GM12878 (cell line): Measurements from ENCODE around the gene NEB. TPM values are rescaled to one million over a fixed set of nuclear protein-coding genes. Genes with fewer than 3 reads are reported as not detected.
"Not testable (repeated sequence)": the region's sequence is repeated elsewhere in the genome, so short reads cannot be mapped to it uniquely, and the experiment has no call there.

Experiments
- ATAC-seq: fragments of 200-7000 bp; cut with Tn5 transposase; 3 replicates; pipeline ENCODE4 v1.9.1; 2020; ENCODE audit warnings: mild to moderate bottlenecking, moderate library complexity
- BruUV-seq: library from RNA; stranded (reverse); fragments of 400-500 nt; replicated peaks from 2 replicates; lab custom pipeline; 2021; lab: Mats Ljungman, UMichigan
- CTCF ChIA-PET: fragments of 300-600 bp; sonication (Branson Sonifier 250); formaldehyde crosslinking; extraction: SDS; loops from one replicate; lab custom pipeline; 2021; ENCODE audit warnings: inconsistent platforms; lab: Yijun Ruan, JAX
- POLR2A ChIA-PET: fragments of 350-600 bp; formaldehyde crosslinking; extraction: SDS; loops from one replicate; lab custom pipeline; 2021; ENCODE audit warnings: inconsistent platforms; lab: Charles Lee
- RAD21 ChIA-PET: fragments of 300-600 bp; sonication (Branson Sonifier 250); formaldehyde crosslinking; loops from one replicate; lab custom pipeline; 2023; ENCODE audit warnings: antibody characterized with exemption; ENCODE audit not compliant: unreplicated experiment; lab: Charles Lee
- SMC1A ChIA-PET: fragments of 300-600 bp; sonication (Branson Sonifier 250); formaldehyde crosslinking; loops from one replicate; lab custom pipeline; 2023; ENCODE audit not compliant: unreplicated experiment, uncharacterized antibody; lab: Charles Lee
- DNase-seq: peaks from one replicate; pipeline ENCODE4 v3.0.0-alpha.2; 2011; ENCODE audit warnings: low read depth, low spot score
- FAIRE-seq: peaks from 3 replicates; lab custom pipeline; 2011; peaks lifted over from hg19 to GRCh38; lab: Jason Lieb, UNC
- H2AFZ ChIP-seq: 2 replicates; pipeline ENCODE4 v1.6.0; 2011; ENCODE audit warnings: low read depth, low read length, control low read depth; ENCODE audit not compliant: control insufficient read depth
- H3K27ac ChIP-seq: 2 replicates; pipeline ENCODE4 v1.5.1; 2011; ENCODE audit warnings: control low read depth; ENCODE audit not compliant: control insufficient read depth, insufficient read depth
- H3K27me3 ChIP-seq, 2 experiments: replicated peaks in 1 of 2; 2 replicates each; pipeline versions ENCODE4 v1.6.0 to v1.6.1; 2011; ENCODE audit warnings: low read length in 1 of 2; ENCODE audit not compliant: control insufficient read depth in 2 of 2, insufficient read depth in 2 of 2
- H3K36me3 ChIP-seq, 2 experiments: 2 replicates each; pipeline ENCODE4 v1.5.1; 2011; ENCODE audit warnings: low read length in 1 of 2; ENCODE audit not compliant: control insufficient read depth in 2 of 2, insufficient read depth in 2 of 2
- H3K4me1 ChIP-seq: 2 replicates; pipeline ENCODE4 v1.6.1; 2011; ENCODE audit warnings: mild to moderate bottlenecking, low read length, moderate library complexity, mixed read lengths; ENCODE audit not compliant: control insufficient read depth, insufficient read depth
- H3K4me2 ChIP-seq: 2 replicates; pipeline ENCODE4 v1.6.0; 2011; ENCODE audit warnings: control low read depth; ENCODE audit not compliant: control insufficient read depth, insufficient read depth
- H3K4me3 ChIP-seq: fragments of 200-600 bp; sonication (generic); 2 replicates; pipeline ENCODE4 v1.5.1; 2016
- H3K79me2 ChIP-seq: 2 replicates; pipeline ENCODE4 v1.6.0; 2011; ENCODE audit warnings: low read length; ENCODE audit not compliant: control insufficient read depth, insufficient read depth
- H3K9ac ChIP-seq: 2 replicates; pipeline ENCODE4 v1.8.0; 2011; ENCODE audit warnings: low read length, control low read depth, mixed read lengths; ENCODE audit not compliant: control insufficient read depth, insufficient read depth
- H3K9me3 ChIP-seq: replicated peaks from 3 replicates; pipeline ENCODE4 v1.5.1; 2011; ENCODE audit warnings: mild to moderate bottlenecking, low read length; ENCODE audit not compliant: control insufficient read depth, insufficient read depth
- H4K20me1 ChIP-seq: 2 replicates; pipeline ENCODE4 v1.6.0; 2011; ENCODE audit not compliant: control insufficient read depth, insufficient read depth
- POLR2AphosphoS2 ChIP-seq: IDR thresholded peaks from 2 replicates; pipeline ENCODE4 v1.6.1; 2011; ENCODE audit warnings: low read depth, mild to moderate bottlenecking, low read length, improper control_type of control experiment, moderate library complexity
- WGBS: methylation state at CpG from one replicate; pipeline ENCODE4 v1.1.6; 2016; ENCODE audit warnings: low lambda C conversion rate; ENCODE audit not compliant: insufficient replicate concordance, insufficient coverage; ENCODE audit errors: missing lambda C conversion rate; 5-methylcytosine and 5-hydroxymethylcytosine counted together
- in situ Hi-C: fragments of 300-500 bp; cut with MboI; formaldehyde crosslinking; loops from 9 replicates; pipeline ENCODE4 v1.14.3; 2018; ENCODE audit warnings: mixed read lengths
- intact Hi-C: fragments of 100-400 bp; cut with micrococcal nuclease; formaldehyde crosslinking; loops from one replicate; pipeline ENCODE4 v1.14.2; 2022; ENCODE audit not compliant: unreplicated experiment
- polyA plus RNA-seq, 11 experiments: library from polyadenylated mRNA; depleted of rRNA in 4 of 11; unstranded in 6 of 11; stranded (reverse) in 5 of 11; fragments of >200 nt; fragmentation: Nextera tagmentation in 4 of 11; fragmentation: Illumina TruSeq in 1 of 11; extraction: Ambion mirVana in 4 of 11; extraction: Trizol in 1 of 11; gene quantifications; 1 replicate in 1 of 11; 2 replicates in 10 of 11; pipeline versions ENCODE4 v1.2.1 to v1.2.3, GENCODE V29; 2011 to 2016; ENCODE audit warnings: inconsistent platforms in 2 of 11, missing spikeins in 2 of 11, low read depth in 1 of 11
- total RNA-seq, 4 experiments: library from RNA; depleted of rRNA in 3 of 4; stranded (reverse); fragments of >200 nt in 3 of 4; fragmentation: Illumina TruSeq in 1 of 4; extraction: Trizol in 1 of 4; gene quantifications; 2 replicates each; pipeline versions ENCODE4 v1.2.1 to v1.2.3, GENCODE V29; 2013 to 2021
- TF ChIP-seq, protein P1 (sequence below): fragments of 450-650 bp; formaldehyde crosslinking; IDR thresholded peaks from 2 replicates; pipeline ENCODE4 v1.4.0; 2022; ENCODE audit warnings: mild to moderate bottlenecking, moderate library complexity
- TF ChIP-seq, protein P2 (sequence below): fragments of 450-650 bp; IDR thresholded peaks from 2 replicates; pipeline ENCODE4 v1.6.1; 2017; ENCODE audit warnings: borderline replicate concordance

Gene NEB
- total and polyA plus RNA-seq, 10 of the 15 experiments (the other 5 are each of a cell fraction or from before 2014, with no cell fraction given), result 0.04 to 0.77 (median 0.12) TPM

DNA sequence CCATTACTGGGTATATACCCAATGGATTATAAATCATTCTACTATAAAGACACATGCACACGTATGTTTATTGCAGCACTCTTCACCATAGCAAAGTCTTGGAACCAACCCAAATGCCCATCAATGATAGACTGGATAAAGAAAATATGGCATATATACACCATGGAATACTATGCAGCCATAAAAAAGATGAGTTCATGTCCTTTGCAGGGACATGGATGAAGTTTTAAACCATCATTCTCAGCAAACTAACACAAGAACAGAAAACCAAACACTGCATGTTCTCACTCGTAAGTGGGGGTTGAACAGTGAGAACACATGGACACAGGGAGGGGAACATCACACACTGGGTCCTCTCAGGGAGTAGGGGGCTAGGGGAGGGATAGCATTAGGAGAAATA, 174.8 kb downstream of the NEB start:
- DNase-seq, H3K9ac ChIP-seq, H3K9me3 ChIP-seq, H3K27ac ChIP-seq, H3K4me1 ChIP-seq, H3K79me2 ChIP-seq, in situ Hi-C loops, intact Hi-C loops, H4K20me1 ChIP-seq, POLR2A ChIA-PET, CTCF ChIA-PET, H3K27me3 ChIP-seq, H3K36me3 ChIP-seq, H3K4me2 ChIP-seq, SMC1A ChIA-PET, FAIRE-seq, ATAC-seq, RAD21 ChIA-PET, BruUV-seq, H3K4me3 ChIP-seq, H2AFZ ChIP-seq: not testable (repeated sequence)
- 68% methylated on average over 2 of the region's 2 CpGs for WGBS

DNA sequence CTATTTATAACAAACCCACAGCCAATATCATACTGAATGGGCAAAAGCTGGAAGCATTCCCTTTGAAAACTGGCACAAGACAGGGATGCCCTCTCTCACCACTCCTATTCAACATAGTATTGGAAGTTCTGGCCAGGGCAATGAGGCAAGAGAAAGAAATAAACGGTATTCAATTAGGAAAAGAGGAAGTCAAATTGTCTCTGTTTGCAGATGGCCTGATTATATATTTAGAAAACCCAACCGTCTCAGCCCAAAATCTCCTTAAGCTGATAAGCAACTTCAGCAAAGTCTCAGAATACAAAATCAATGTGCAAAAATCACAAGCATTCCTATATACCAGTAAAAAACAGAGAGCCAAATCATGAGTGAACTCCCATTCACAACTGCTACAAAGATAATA, 176.4 kb downstream of the NEB start:
- DNase-seq, SMC1A ChIA-PET, H3K79me2 ChIP-seq, CTCF ChIA-PET, ATAC-seq, H3K4me2 ChIP-seq, H3K4me1 ChIP-seq, H3K9ac ChIP-seq, FAIRE-seq, RAD21 ChIA-PET, POLR2A ChIA-PET, H4K20me1 ChIP-seq, intact Hi-C loops, H2AFZ ChIP-seq, H3K27ac ChIP-seq, in situ Hi-C loops, H3K9me3 ChIP-seq, H3K27me3 ChIP-seq, H3K4me3 ChIP-seq, H3K36me3 ChIP-seq, BruUV-seq: not testable (repeated sequence)
- 34% methylated on average over 2 of the region's 2 CpGs for WGBS

DNA sequence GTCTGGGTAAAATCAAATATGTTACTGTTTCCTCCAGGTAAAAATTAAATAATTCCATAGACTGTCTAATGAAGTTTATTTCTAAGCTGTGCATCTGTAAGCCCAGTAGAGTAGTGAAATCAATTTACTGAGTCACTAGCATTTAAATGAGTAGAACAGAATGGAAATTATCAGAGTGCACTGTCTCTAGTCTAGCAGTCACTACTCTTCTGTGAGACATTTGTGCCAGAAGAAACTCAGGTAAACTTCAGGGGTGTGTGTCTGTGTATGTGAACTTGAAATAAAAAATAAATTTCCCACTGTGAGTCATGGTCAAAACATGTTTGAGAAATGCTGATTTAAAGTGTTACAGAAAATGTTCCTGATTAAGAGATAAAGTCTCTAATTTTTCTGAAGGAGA, 178.2 kb downstream of the NEB start:
- DNase-seq (no peak), FAIRE-seq (no peak), ATAC-seq (no peak)
- Histone ChIP-seq H3K36me3 (no peaks in the 10 kb centered on the region), H4K20me1 (no peaks in the 10 kb centered on the region), H3K9me3 (no peaks in the 10 kb centered on the region), H3K27ac (no peak overlapping the region), H2AFZ (no peak overlapping the region), H3K79me2 (no peaks in the 10 kb centered on the region), H3K9ac (no peak overlapping the region), H3K4me2 (no peak overlapping the region), H3K27me3 (no peaks in the 10 kb centered on the region; a peak in 2 of 4 replicates), H3K4me1 (no peaks in the 10 kb centered on the region), H3K4me3 (no peak overlapping the region)
- ChIA-PET POLR2A (no interaction called here), SMC1A (interaction anchor here (1.4 kb wide), 1 partner anchor 12 kb away, joined by 4 read pairs; no protein-coding TSS in a partner anchor), RAD21 (no interaction called here), CTCF (no interaction called here)
- in situ Hi-C loops, result no loop called here
- intact Hi-C loops, result no loop called here
- no TSS peak for BruUV-seq
- TF ChIP-seq POLR2AphosphoS2, result no peak
- TF ChIP-seq, protein P1, sequence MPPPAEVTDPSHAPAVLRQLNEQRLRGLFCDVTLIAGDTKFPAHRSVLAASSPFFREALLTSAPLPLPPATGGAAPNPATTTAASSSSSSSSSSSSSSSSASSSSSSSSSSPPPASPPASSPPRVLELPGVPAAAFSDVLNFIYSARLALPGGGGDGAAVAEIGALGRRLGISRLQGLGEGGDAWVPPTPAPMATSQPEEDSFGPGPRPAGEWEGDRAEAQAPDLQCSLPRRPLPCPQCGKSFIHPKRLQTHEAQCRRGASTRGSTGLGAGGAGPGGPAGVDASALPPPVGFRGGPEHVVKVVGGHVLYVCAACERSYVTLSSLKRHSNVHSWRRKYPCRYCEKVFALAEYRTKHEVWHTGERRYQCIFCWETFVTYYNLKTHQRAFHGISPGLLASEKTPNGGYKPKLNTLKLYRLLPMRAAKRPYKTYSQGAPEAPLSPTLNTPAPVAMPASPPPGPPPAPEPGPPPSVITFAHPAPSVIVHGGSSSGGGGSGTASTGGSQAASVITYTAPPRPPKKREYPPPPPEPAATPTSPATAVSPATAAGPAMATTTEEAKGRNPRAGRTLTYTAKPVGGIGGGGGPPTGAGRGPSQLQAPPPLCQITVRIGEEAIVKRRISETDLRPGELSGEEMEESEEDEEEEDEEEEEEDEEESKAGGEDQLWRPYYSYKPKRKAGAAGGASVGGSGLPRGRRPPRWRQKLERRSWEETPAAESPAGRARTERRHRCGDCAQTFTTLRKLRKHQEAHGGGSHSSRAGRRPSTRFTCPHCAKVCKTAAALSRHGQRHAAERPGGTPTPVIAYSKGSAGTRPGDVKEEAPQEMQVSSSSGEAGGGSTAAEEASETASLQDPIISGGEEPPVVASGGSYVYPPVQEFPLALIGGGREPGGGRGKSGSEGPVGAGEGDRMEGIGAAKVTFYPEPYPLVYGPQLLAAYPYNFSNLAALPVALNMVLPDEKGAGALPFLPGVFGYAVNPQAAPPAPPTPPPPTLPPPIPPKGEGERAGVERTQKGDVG (CRISPR knock-in tag), result no peak
- TF ChIP-seq, protein P2, sequence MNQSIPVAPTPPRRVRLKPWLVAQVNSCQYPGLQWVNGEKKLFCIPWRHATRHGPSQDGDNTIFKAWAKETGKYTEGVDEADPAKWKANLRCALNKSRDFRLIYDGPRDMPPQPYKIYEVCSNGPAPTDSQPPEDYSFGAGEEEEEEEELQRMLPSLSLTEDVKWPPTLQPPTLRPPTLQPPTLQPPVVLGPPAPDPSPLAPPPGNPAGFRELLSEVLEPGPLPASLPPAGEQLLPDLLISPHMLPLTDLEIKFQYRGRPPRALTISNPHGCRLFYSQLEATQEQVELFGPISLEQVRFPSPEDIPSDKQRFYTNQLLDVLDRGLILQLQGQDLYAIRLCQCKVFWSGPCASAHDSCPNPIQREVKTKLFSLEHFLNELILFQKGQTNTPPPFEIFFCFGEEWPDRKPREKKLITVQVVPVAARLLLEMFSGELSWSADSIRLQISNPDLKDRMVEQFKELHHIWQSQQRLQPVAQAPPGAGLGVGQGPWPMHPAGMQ, result no peak
